HG03060 (cell line): ENCODE data around the gene MORN1.

Source experiments
- ATAC-seq: cut with Tn5 transposase; IDR thresholded peaks from one replicate; pipeline ENCODE4 v1.9.1; 2021; ENCODE audit warnings: low read depth, moderate number of reproducible peaks; ENCODE audit not compliant: unreplicated experiment

Gene MORN1

GRCh38 chr1:2353551-2354438 lies 37.6 kb downstream of the MORN1 start:
- ATAC-seq = no peak

DNA sequence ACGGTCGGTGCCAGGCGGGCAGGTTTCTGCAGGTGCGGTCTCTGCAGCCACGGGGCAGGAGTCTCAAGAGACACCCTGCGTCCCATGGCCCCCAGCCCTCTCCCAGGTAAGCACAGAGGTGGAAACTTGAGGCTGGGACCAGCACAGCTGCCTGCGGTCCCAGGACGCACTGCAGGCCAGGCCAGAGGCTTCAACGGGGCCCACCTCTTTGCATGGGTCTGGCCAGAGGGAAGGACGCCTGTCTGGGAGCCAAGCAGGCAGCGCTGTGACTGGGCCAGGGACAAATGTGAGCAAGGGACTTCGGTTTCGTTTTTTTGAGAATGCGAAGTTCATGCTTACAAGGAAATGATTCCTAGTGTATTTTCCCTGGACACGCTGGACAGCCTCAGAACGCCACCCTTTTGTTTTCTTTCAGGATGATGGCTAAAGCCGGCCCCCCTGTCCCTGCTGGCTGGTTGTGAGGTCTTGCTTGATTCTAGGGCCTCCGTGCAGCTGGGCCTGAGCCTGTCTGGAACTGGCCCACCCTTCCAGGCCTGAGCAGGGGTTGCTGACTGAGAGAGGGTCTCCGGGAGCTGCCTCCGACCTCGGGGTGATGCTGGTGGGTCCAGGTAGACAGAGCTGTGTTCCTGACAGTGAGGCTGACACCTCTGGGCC lies 38.3 kb downstream of the MORN1 start:
- no peak for ATAC-seq

GRCh38 chr1:2352341-2352896 lies 38.9 kb downstream of the MORN1 start:
- ATAC-seq = no peak

GRCh38 chr1:2351723-2352122 lies 39.6 kb downstream of the MORN1 start:
- ATAC-seq = no peak

DNA sequence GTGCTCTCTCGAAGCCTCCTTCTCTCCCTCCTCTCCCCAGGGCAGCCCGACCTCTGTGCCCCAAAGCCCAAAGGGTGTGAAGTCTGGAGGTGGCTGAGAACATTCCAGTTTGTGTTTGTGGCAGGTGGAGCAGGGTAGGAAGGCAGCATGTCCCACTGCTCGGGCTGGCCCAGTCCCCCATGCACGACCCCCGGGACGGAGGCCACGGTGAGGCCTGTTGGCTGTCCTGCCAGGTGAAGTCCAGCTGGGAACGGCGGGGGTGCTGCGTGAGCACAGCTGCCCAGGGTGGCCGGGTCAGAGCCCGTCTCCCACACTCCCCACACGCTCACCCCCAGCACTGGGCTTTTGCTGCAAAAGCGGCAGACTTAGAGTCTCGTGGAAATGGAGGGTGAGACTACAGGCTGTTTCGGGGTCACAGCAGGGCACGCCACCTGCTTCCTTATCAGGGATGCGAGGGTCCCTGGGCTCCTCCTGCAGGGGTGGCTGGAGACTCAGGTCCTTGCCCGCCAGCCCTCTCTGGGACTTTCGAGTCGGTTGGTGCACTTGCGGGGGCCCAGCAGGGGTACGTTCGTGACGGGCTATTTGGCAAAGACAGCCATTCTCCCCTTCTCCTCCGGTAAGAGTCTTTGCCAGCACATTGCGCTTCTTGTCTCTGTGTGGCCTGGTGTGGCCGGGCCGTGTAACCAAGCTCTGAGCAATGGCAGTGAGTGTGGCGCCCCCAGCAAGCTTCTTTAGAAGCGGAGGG lies 40.3 kb downstream of the MORN1 start:
- no peak for ATAC-seq

DNA sequence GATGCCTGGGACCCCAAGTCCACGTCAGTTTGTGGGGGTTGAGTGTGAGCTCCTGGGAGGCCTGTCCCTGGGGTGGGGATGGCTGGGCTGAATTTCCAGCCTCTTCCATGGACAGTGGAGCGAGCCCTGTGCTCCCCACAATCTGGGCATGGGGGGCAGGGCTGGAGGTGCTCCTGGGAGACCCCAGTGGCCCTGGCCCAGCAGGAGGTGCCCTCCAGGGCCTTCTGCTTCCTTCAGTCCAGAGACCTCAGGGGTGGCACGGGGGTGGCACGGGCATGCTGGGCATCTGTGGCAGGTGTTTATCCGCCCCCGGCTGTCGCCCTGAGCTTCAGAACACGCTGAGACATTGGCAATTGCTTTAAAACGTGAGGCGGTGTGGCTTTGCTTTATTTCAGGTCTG lies 40.9 kb downstream of the MORN1 start:
- no peak for ATAC-seq

DNA sequence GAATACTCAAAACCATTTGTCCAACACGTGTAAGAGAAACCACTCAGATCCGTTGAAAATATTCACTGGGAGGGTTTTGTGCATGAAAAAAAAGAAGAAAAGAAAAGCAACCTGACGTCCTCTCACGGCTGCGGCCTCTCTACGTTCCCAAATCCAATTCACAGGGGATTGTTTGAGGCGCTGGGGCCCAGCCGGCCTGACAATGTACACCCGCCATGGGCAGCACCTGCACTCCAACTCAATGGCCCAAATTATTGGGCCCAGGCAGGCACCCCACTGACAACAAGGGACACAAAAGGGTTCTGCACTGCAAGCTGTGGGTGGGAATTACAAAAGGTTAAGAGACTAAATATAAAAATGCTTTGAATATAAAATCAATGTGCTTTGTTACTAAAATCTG lies 41.5 kb downstream of the MORN1 start:
- no peak for ATAC-seq

GRCh38 chr1:2348346-2349325 lies 42.7 kb downstream of the MORN1 start:
- no peak for ATAC-seq

- no peak for ATAC-seq
Measured at GRCh38 chr1:2347896-2348295, 43.5 kb downstream of the MORN1 start.

- ATAC-seq = no peak
Measured at GRCh38 chr1:2347409-2347785, 44.0 kb downstream of the MORN1 start.

- no peak for ATAC-seq
Measured at GRCh38 chr1:2346691-2347408, 44.5 kb downstream of the MORN1 start.

GRCh38 chr1:2345297-2346075 lies 45.9 kb downstream of the MORN1 start:
- ATAC-seq = no peak

- ATAC-seq = no peak
Measured at GRCh38 chr1:2344744-2345296, 46.5 kb downstream of the MORN1 start.

- ATAC-seq = no peak
Measured at GRCh38 chr1:2344121-2344681, 47.2 kb downstream of the MORN1 start.

- no peak for ATAC-seq
Measured at GRCh38 chr1:2343023-2343935, 48.1 kb downstream of the MORN1 start.

- no peak for ATAC-seq
Measured at GRCh38 chr1:2342384-2343022, 48.9 kb downstream of the MORN1 start.
